GM08714 (cell line): Measurements from ENCODE around the gene CISD3.

Experiments used
- H3K4me3 ChIP-seq: fragments of 200-500 bp; sonication (Bioruptor generic); 2 replicates; pipeline ENCODE4 v1.5.1; 2014; ENCODE audit warnings: mild to moderate bottlenecking, low read length, inconsistent platforms
- ZNF274 ChIP-seq: IDR thresholded peaks from 2 replicates; pipeline ENCODE4 v1.6.1; 2012; ENCODE audit warnings: mild to moderate bottlenecking, low read depth, low read length

The CISD3 gene

DNA sequence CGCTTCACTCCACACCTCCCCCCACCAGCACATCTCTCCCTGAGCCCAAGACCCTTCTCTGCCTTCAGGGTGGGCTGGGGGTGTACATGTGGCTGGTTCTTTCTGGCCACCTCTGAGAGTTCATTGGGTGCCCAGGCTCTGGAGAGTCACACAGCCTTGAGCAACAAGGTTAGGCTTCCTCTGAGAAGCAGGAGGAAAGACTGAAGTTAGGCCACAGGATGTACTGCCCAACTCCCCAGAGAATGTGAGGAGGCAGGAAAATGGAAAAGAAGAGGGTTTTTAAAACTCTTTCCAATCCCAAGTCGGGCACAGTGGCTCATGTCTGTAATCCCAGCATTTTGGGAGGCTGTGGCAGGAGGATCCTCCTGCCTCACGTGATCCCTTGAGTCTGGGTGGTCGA, 10.7 kb downstream of the CISD3 start:
- TF ChIP-seq ZNF274 = no peak
- no peak overlapping the region for H3K4me3 ChIP-seq

DNA sequence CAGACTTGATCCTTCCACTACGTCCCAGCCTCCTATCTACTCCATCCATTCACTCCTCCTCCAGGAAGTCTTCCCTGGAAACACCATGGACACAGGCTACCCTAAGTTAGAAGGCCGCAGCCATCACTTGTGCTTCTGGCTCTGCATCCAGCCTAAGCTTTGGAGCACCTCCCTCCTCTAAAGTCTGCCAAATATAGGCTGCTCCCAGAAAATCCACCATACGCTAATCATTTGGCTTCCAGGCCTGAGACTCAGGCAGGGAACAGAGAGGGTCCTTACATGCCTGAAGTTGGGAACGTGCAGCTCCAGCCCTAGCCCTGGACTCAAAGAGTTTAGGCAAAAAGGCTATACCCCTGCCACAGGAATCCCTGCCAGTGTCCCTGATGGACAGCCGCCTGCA, 11.3 kb downstream of the CISD3 start:
- no peak for TF ChIP-seq ZNF274
- H3K4me3 ChIP-seq = no peak overlapping the region

DNA sequence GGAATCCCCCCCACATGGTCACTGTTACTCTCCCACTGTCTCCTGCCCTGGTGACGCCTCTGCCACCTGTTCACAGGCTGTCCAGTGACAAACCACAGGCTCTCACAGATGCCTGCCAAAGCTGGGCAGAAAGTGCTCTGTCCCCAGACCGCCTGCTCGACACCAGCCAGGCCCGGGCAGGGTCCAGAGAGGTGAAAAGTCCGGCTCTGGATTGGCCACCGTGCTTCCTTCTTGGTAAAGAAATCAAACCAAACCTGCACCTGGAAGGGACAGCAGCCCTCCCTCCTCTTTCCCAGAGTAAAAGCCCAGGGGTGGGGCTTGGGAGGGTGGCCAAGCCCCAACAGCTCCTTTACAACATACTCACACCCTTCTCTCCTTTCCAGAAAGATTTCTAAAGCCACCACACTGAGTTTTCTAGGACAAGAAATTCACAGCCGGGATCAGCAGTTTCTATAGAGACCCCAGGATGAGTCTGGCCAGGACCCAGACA, 11.8 kb downstream of the CISD3 start:
- no peak for TF ChIP-seq ZNF274
- no peak overlapping the region for H3K4me3 ChIP-seq

GRCh38 chr17:38742411-38743308, 12.5 kb downstream of the CISD3 start:
- no peak for TF ChIP-seq ZNF274
- no peak overlapping the region for H3K4me3 ChIP-seq

DNA sequence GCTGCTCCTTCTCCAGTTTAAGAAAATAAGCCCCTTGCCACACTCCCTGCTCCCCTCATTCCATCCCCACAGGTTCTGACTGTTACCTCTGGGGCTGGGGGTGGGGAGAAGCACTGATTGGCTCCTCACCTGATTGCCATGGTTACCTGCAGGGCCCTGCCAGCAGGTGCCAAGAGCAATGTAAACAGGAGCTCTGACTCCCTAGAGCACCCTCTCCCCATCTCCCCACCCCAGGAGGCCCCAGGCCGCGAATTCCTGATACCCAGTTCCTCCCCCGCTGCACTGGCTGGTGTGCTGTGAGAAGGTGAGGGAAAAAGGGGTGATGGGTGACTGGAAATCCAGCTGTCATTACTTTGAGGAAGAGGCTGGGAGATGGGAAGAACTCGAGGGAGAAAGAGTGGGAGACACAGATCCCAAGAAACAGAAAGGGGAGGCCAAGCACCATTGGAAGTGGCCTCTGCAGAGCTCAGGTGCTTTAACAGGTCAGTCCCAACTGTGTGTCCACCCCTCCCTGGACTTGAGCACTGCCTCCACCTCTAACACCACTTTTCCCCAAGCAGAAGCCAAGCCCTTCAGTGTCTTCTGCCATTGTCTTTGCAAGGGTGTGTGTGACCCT, 13.5 kb downstream of the CISD3 start:
- TF ChIP-seq ZNF274 = no peak
- H3K4me3 ChIP-seq = no peak overlapping the region

DNA sequence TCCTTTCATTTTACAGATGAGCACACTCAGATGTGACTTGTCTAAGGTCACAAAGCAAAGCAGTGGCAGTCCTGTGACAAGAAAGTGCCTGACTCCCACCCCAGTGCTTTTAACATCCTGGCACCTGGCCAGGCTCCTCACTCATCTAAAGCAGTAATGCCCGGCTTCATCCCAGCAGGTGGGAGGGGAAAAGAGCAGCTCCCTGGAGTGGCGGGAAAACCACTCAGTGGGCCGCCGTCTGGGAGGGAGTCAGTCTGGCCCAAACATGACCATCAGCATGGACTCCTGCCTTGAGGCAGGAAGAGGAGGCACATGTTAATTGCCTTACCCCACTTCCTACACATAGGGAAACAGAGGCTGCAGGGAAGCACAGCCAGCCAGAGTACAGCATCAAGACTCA, 15.4 kb downstream of the CISD3 start:
- no peak for TF ChIP-seq ZNF274
- no peak overlapping the region; the same call in 1 of the 2 replicates for H3K4me3 ChIP-seq

- TF ChIP-seq ZNF274 = no peak
- peak overlapping the region; percentile 70 for H3K4me3 ChIP-seq
Measured at GRCh38 chr17:38746004-38746848, 16.1 kb downstream of the CISD3 start.

DNA sequence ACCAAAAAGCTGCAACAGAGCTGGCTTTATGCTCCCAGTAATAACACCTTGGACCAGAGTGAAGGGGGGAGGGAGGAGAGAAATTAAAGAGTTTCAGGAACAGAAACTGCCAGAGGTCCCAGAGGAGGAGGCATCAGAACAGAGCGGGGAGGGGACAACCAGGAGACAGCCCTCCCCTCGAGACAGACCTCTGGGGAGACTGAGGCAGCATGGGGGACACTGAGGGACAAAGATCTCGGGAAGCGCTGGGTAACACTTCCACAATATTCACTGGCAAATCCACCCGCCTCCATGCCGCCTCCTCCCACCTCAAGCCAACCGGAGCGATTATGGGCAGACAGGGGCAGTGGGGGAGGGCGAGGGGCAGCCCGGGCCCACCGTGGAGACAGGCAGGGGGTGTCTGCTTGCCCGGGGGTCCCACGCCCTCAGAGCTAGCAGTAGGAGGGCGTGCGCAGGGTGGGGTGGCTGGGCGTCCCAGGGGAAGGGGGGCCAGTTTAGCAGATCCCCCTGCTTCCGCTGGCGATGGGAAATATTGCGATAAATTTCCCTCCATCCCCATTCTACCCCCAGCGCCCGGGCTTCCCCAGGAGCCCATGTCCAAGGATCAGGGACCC, 16.8 kb downstream of the CISD3 start:
- peak overlapping the region; percentile 70 for H3K4me3 ChIP-seq
- TF ChIP-seq ZNF274 = no peak

- TF ChIP-seq ZNF274 = no peak
- H3K4me3 ChIP-seq = peak overlapping the region; percentile 70
Measured at GRCh38 chr17:38747463-38748148, 17.5 kb downstream of the CISD3 start.

- no peak for TF ChIP-seq ZNF274
- peak within 1 kb of the TSS; percentile 82 for H3K4me3 ChIP-seq
Measured at GRCh38 chr17:38748149-38748891, 18.2 kb downstream of the CISD3 start, which contains the start of gene PCGF2. TSS of gene PCGF2 (minus strand) at chr17:38748336. CDS start at chr17:38740402, 7,934 bp downstream.

- peak overlapping the region; percentile 82 for H3K4me3 ChIP-seq
- TF ChIP-seq ZNF274 = no peak
Measured at GRCh38 chr17:38748892-38749222, 18.7 kb downstream of the CISD3 start.

DNA sequence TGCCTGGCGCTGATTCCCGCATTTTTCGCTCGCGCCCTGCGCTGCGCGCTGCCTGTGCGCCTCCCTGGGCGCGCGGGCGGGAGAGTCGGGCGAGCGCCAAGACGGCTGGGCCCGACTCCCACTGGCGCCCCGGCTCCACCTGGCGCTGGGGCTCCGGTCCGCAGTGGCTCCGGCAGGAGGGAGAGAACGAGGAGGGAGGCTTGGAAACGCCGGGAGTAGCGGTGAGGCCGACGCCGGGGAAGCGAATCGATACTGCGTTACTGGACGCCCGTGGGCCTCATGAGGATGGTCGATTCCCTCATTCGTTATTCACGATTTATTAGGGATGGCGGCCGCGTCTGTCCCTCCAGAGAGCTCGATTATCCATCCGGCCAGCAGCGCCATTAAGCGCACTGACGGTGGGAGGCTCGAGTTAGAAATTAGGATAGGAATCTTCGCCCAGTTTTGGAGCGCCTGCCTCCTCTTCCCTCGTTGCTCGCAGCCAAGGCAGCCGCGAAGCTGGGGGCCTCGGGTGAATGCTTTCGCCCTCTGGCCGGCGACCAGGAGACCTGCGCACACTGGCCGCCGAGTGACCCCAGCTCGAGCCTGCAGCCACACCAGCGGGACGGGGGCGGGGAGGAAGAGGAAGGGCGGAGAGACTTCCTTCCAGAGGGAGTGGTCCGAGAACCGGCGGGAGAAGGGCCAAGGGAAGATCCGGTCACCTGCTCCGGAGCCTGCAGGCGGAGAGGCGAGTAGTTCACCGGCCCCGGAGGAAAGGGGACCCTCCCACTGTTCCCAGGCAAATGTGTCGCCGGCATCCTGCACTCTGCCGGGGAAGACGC, 19.3 kb downstream of the CISD3 start:
- peak overlapping the region; percentile 82 for H3K4me3 ChIP-seq
- TF ChIP-seq ZNF274 = no peak

DNA sequence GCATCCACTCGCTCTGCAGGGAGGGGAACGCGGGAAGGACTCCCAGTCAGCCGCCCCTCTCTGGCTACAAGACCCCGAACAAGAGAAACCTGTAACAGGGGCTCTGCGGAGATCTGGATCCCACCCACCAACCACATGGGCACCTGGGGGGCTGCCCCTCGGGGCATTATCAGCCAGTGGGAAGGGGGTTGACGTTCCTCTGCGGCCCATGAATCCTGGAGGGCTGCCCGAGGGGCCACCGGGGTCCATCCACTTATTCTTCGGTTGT, 19.8 kb downstream of the CISD3 start:
- peak overlapping the region; percentile 82; the same call in 1 of the 2 replicates for H3K4me3 ChIP-seq
- no peak for TF ChIP-seq ZNF274
